H1 (cell line): Measurements from ENCODE around the gene MMP17. TPM values are rescaled to one million over a fixed set of nuclear protein-coding genes. Genes with fewer than 3 reads are reported as not detected.

Experiments
- ATF2 ChIP-seq: IDR thresholded peaks from 2 replicates; pipeline ENCODE4 v1.6.1; 2012; ENCODE audit warnings: low read length, inconsistent platforms
- CBX5 ChIP-seq: fragments of 300-800, 300-1000 bp; sonication (generic); IDR thresholded peaks from 2 replicates; pipeline ENCODE4 v1.7.1; 2016; ENCODE audit warnings: antibody characterized with exemption, low read length, low read depth
- CBX8 ChIP-seq: fragments of 300-800, 300-1000 bp; sonication (generic); IDR thresholded peaks from 2 replicates; pipeline ENCODE4 v1.7.1; 2016; ENCODE audit warnings: low read depth, low read length, borderline replicate concordance
- CHD2 ChIP-seq: IDR thresholded peaks from 2 replicates; pipeline ENCODE4 v1.6.1; 2012; ENCODE audit warnings: low read length, improper control_type of control experiment
- FOSL1 ChIP-seq: IDR thresholded peaks from 2 replicates; pipeline ENCODE4 v1.6.1; 2011; ENCODE audit warnings: mild to moderate bottlenecking, low read depth, low read length, moderate library complexity; ENCODE audit not compliant: insufficient read depth
- HDAC6 ChIP-seq: IDR thresholded peaks from one replicate; pipeline ENCODE4 v1.7.1; 2012; ENCODE audit warnings: low read depth, mild to moderate bottlenecking, inconsistent platforms, low read length, moderate library complexity
- POLR2A ChIP-seq, 2 experiments: IDR thresholded peaks; 1 replicate in 1 of 2; 2 replicates in 1 of 2; pipeline ENCODE4 v1.6.1; 2011; ENCODE audit warnings: low read depth in 2 of 2, low read length in 2 of 2, mild to moderate bottlenecking in 2 of 2; ENCODE audit errors: control extremely low read depth in 1 of 2
- RXRA ChIP-seq: IDR thresholded peaks from 2 replicates; pipeline ENCODE4 v1.6.1; 2011; ENCODE audit warnings: low read depth, mild to moderate bottlenecking, low read length, moderate library complexity; ENCODE audit not compliant: insufficient read depth
- YY1 ChIP-seq: IDR thresholded peaks from 2 replicates; pipeline ENCODE4 v1.6.1; 2011; ENCODE audit warnings: low read depth, mild to moderate bottlenecking, low read length
- ZNF274 ChIP-seq: IDR thresholded peaks from 2 replicates; pipeline ENCODE4 v1.7.0; 2012; ENCODE audit warnings: low read length, borderline replicate concordance; ENCODE audit errors: extremely low read depth
- polyA plus RNA-seq, 7 experiments: library from polyadenylated mRNA; depleted of rRNA in 3 of 7; stranded (reverse) in 5 of 7; unstranded in 2 of 7; fragments of >200 nt in 5 of 7; fragments of 200-250 nt in 2 of 7; gene quantifications; 1 replicate in 5 of 7; 2 replicates in 1 of 7; 4 replicates in 1 of 7; pipeline versions ENCODE4 v1.2.1 to v1.2.3, GENCODE V29; 2011 to 2013; ENCODE audit warnings: missing spikeins in 2 of 7, mixed read lengths in 2 of 7
- total RNA-seq: library from RNA; stranded (reverse); fragmentation: NEBNext Ultra II Directional; extraction: Animal tissue kit (Norgen Biotek cat#: 25700); gene quantifications from 2 replicates; pipeline ENCODE4 v1.2.1, GENCODE V29; 2021
- TF ChIP-seq, protein P1 (sequence below): IDR thresholded peaks from 2 replicates; pipeline ENCODE4 v1.6.1; 2012; ENCODE audit warnings: inconsistent platforms

MMP17 gene
- total and polyA plus RNA-seq, 2 of the 8 experiments (the other 6 are each of a cell fraction or from before 2014, with no cell fraction given): 41.3 to 53.8 TPM

DNA sequence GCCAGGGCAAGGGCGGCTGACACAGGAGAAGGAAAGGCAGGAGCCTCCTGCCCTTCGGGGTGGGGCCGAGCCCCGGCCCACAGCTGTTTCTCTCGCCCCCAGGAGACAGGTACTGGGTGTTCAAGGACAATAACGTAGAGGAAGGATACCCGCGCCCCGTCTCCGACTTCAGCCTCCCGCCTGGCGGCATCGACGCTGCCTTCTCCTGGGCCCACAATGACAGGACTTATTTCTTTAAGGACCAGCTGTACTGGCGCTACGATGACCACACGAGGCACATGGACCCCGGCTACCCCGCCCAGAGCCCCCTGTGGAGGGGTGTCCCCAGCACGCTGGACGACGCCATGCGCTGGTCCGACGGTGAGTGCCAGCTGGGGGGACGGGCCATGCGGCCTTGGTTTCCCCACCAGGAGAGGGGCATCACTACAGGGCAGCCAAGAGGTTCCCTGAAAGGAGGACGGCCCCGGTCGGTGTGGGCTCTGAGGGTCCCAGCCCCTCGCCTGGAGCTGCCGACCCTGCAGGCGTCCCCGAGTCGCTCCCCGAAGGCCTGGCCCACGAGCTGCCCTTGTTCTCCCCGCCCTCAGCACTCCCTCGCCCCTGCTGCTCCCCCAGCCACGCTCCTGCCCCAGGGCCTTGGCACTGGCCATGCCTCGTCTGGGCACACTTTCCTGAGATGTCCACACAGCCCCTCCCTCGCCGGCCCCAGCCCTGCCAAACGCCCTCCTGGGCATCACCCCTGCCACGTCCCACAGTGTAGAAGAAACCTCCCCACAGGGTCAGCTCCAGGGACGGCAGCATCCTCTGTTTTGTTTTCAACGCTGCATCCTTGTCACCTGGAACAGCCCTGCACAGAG is 21.7 kb downstream of the MMP17 start (continued):
- TF ChIP-seq ATF2 (no peak), HDAC6 (no peak), ZNF274 (no peak), CBX8 (no peak), FOSL1 (no peak), YY1 (no peak), CBX5 (no peak), POLR2A (IDR thresholded peaks at IDR 0.05; ENCODE audit: control extremely low read depth in 1 of 2, low read depth in 2 of 2, low read length in 2 of 2) (no peak), RXRA (no peak), CHD2 (no peak)
- TF ChIP-seq, protein P1, sequence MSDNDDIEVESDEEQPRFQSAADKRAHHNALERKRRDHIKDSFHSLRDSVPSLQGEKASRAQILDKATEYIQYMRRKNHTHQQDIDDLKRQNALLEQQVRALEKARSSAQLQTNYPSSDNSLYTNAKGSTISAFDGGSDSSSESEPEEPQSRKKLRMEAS: no peak
